H1 (cell line): ENCODE measurements around the gene GNB1. TPM values are rescaled to one million over a fixed set of nuclear protein-coding genes. Genes with fewer than 3 reads are reported as not detected.

Source experiments
- CTCF ChIA-PET: fragments of 300-600 bp; sonication (Branson Sonifier 250); formaldehyde crosslinking; loops from one replicate; lab custom pipeline; 2021; ENCODE audit not compliant: partially characterized antibody; lab: Charles Lee
- POLR2A ChIA-PET: fragments of 300-600 bp; sonication (Branson Sonifier 250); formaldehyde crosslinking; loops from one replicate; lab custom pipeline; 2021; ENCODE audit warnings: inconsistent platforms; ENCODE audit not compliant: partially characterized antibody; lab: Charles Lee
- DNase-seq, 2 experiments: peaks; one replicate each; pipeline versions ENCODE4 v3.0.0 to v3.0.0-alpha.2; 2010 to 2022; ENCODE audit warnings: low spot score in 2 of 2, low read depth in 1 of 2, mixed read lengths in 1 of 2
- FAIRE-seq: peaks from 2 replicates; lab custom pipeline; 2011; peaks lifted over from hg19 to GRCh38; lab: Jason Lieb, UNC
- H2AFZ ChIP-seq: 2 replicates; pipeline ENCODE4 v1.8.1; 2012; ENCODE audit warnings: low read length, inconsistent platforms
- H2AK5ac ChIP-seq: 2 replicates; pipeline ENCODE4 v1.6.1; 2013; ENCODE audit warnings: low read depth, low read length
- H2BK120ac ChIP-seq: replicated peaks from 2 replicates; pipeline ENCODE3; 2013; ENCODE audit warnings: low read depth, low read length, inconsistent platforms
- H2BK12ac ChIP-seq: 2 replicates; pipeline ENCODE4 v1.6.1; 2013; ENCODE audit warnings: low read depth, low read length
- H2BK15ac ChIP-seq: 2 replicates; pipeline ENCODE4 v1.6.1; 2013; ENCODE audit warnings: low read length
- H2BK20ac ChIP-seq: 2 replicates; pipeline ENCODE4 v1.6.1; 2013; ENCODE audit warnings: low read length
- H2BK5ac ChIP-seq: 2 replicates; pipeline ENCODE4 v1.6.1; 2013; ENCODE audit warnings: low read depth, low read length
- H3K14ac ChIP-seq: 2 replicates; pipeline ENCODE4 v1.6.1; 2013; ENCODE audit warnings: inconsistent platforms; ENCODE audit not compliant: insufficient read length
- H3K18ac ChIP-seq: 2 replicates; pipeline ENCODE4 v1.6.1; 2013; ENCODE audit warnings: low read length; ENCODE audit errors: extremely low read depth
- H3K23ac ChIP-seq: 2 replicates; pipeline ENCODE4 v1.6.1; 2013; ENCODE audit warnings: inconsistent platforms; ENCODE audit not compliant: insufficient read length
- H3K23me2 ChIP-seq: 2 replicates; pipeline ENCODE4 v1.6.1; 2013; ENCODE audit warnings: low read depth, low read length
- H3K27ac ChIP-seq: 2 replicates; pipeline ENCODE4 v1.6.1; 2011; ENCODE audit warnings: low read depth, low read length, inconsistent platforms
- H3K27me3 ChIP-seq, 4 experiments: replicated peaks in 1 of 4; 1 replicate in 1 of 4; 2 replicates in 3 of 4; pipeline versions ENCODE4 v1.6.1 to v1.8.1; 2011 to 2013; ENCODE audit warnings: low read length in 3 of 4, mild to moderate bottlenecking in 3 of 4, inconsistent platforms in 2 of 4, mixed read lengths in 2 of 4, moderate library complexity in 1 of 4; ENCODE audit not compliant: control insufficient read depth in 3 of 4, insufficient read depth in 3 of 4; ENCODE audit errors: extremely low read depth in 1 of 4
- H3K36me3 ChIP-seq, 4 experiments: 2 replicates each; pipeline versions ENCODE4 v1.6.1 to v1.8.1; 2011 to 2013; ENCODE audit warnings: mild to moderate bottlenecking in 4 of 4, low read length in 3 of 4, moderate library complexity in 2 of 4, control low read depth in 1 of 4, inconsistent platforms in 1 of 4; ENCODE audit not compliant: insufficient read depth in 4 of 4, control insufficient read depth in 2 of 4
- H3K4ac ChIP-seq: replicated peaks from 2 replicates; pipeline ENCODE3; 2013; ENCODE audit warnings: low read length, low read depth, mixed read lengths, inconsistent platforms; ENCODE audit not compliant: insufficient read length
- H3K4me1 ChIP-seq, 4 experiments: replicated peaks in 1 of 4; 1 replicate in 1 of 4; 2 replicates in 3 of 4; pipeline versions ENCODE4 v1.6.1 to v1.8.1; 2011 to 2013; ENCODE audit warnings: low read length in 3 of 4, inconsistent platforms in 2 of 4, mixed read lengths in 1 of 4; ENCODE audit not compliant: insufficient read depth in 4 of 4, control insufficient read depth in 3 of 4
- H3K4me2 ChIP-seq, 2 experiments: 2 replicates each; pipeline versions ENCODE4 v1.6.1 to v1.8.1; 2011 to 2013; ENCODE audit warnings: low read depth in 2 of 2, low read length in 2 of 2, control low read depth in 1 of 2, inconsistent platforms in 1 of 2, mild to moderate bottlenecking in 1 of 2; ENCODE audit not compliant: insufficient read depth in 1 of 2
- H3K4me3 ChIP-seq, 4 experiments: fragments of 200-600, 300-600 bp in 1 of 4; sonication (generic), shearing (Covaris generic), sonication (Bioruptor Twin) in 1 of 4; 2 replicates each; pipeline versions ENCODE4 v1.5.1 to v1.8.1; 2011 to 2016; ENCODE audit warnings: low read length in 4 of 4, low read depth in 3 of 4, control low read depth in 2 of 4, inconsistent platforms in 2 of 4, mild to moderate bottlenecking in 2 of 4, mixed read lengths in 1 of 4, moderate library complexity in 1 of 4; ENCODE audit not compliant: insufficient read depth in 2 of 4; ENCODE audit errors: extremely low read depth in 1 of 4
- H3K56ac ChIP-seq: replicated peaks from 2 replicates; pipeline ENCODE3; 2013; ENCODE audit warnings: low read depth, mild to moderate bottlenecking, mixed read lengths, low read length, inconsistent platforms; ENCODE audit not compliant: insufficient read length
- H3K79me1 ChIP-seq: 2 replicates; pipeline ENCODE4 v1.6.1; 2013; ENCODE audit warnings: low read depth, low read length, control low read depth
- H3K79me2 ChIP-seq, 2 experiments: 2 replicates each; pipeline versions ENCODE4 v1.6.1 to v1.8.1; 2012 to 2013; ENCODE audit warnings: low read length in 2 of 2, mild to moderate bottlenecking in 2 of 2, inconsistent platforms in 1 of 2; ENCODE audit not compliant: insufficient read depth in 2 of 2, control insufficient read depth in 1 of 2
- H3K9ac ChIP-seq, 4 experiments: replicated peaks in 1 of 4; 1 replicate in 1 of 4; 2 replicates in 3 of 4; pipeline versions ENCODE4 v1.6.1 to v1.8.1; 2011 to 2013; ENCODE audit warnings: low read depth in 3 of 4, low read length in 3 of 4, control low read depth in 2 of 4, mild to moderate bottlenecking in 2 of 4, moderate library complexity in 2 of 4, inconsistent platforms in 1 of 4; ENCODE audit errors: extremely low read depth in 1 of 4
- H3K9me3 ChIP-seq, 2 experiments: 2 replicates each; pipeline versions ENCODE4 v1.6.1 to v1.8.1; 2012 to 2013; ENCODE audit warnings: mild to moderate bottlenecking in 2 of 2, moderate library complexity in 2 of 2, control low read depth in 1 of 2, inconsistent platforms in 1 of 2, low read depth in 1 of 2, low read length in 1 of 2, mixed read lengths in 1 of 2; ENCODE audit not compliant: insufficient read depth in 2 of 2
- H4K20me1 ChIP-seq, 2 experiments: replicated peaks in 1 of 2; 2 replicates each; pipeline versions ENCODE3 to v1.8.1; 2011 to 2013; ENCODE audit warnings: inconsistent platforms in 2 of 2, low read length in 2 of 2, mild to moderate bottlenecking in 1 of 2; ENCODE audit not compliant: insufficient read depth in 2 of 2, control insufficient read depth in 1 of 2
- H4K5ac ChIP-seq: 2 replicates; pipeline ENCODE4 v1.6.1; 2013; ENCODE audit warnings: low read length, low read depth, mixed read lengths, inconsistent platforms; ENCODE audit not compliant: insufficient read length
- H4K8ac ChIP-seq: 2 replicates; pipeline ENCODE4 v1.8.0; 2013; ENCODE audit warnings: mild to moderate bottlenecking, moderate library complexity, low read length, inconsistent platforms; ENCODE audit not compliant: insufficient read depth; ENCODE audit errors: extremely low read depth
- H4K91ac ChIP-seq: replicated peaks from 2 replicates; pipeline ENCODE3; 2013; ENCODE audit warnings: low read length, mixed read lengths, inconsistent platforms; ENCODE audit not compliant: insufficient read length
- BACH1 ChIP-seq: IDR thresholded peaks from 2 replicates; pipeline ENCODE4 v1.6.1; 2012; ENCODE audit warnings: low read length, improper control_type of control experiment
- JUND ChIP-seq: IDR thresholded peaks from 2 replicates; pipeline ENCODE4 v1.6.1; 2011; ENCODE audit warnings: mild to moderate bottlenecking, improper control_type of control experiment, low read length
- RAD21 ChIP-seq, 2 experiments: IDR thresholded peaks in 1 of 2; conservative IDR thresholded peaks in 1 of 2; 2 replicates each; pipeline ENCODE4 v1.6.1; 2011; ENCODE audit warnings: low read depth in 2 of 2, low read length in 2 of 2, improper control_type of control experiment in 1 of 2, inconsistent platforms in 1 of 2, mild to moderate bottlenecking in 1 of 2, moderate library complexity in 1 of 2
- SP2 ChIP-seq: IDR thresholded peaks from 2 replicates; pipeline ENCODE4 v1.6.1; 2012; ENCODE audit warnings: mild to moderate bottlenecking, low read length, inconsistent platforms
- TAF1 ChIP-seq: IDR thresholded peaks from 2 replicates; pipeline ENCODE4 v1.6.1; 2011; ENCODE audit warnings: mild to moderate bottlenecking, low read depth, low read length
- WGBS, 2 experiments: shearing (Covaris generic) in 1 of 2; methylation state at CpG; one replicate each; pipeline versions ENCODE4 v1.1.6 to v1.1.7; 2013 to 2015; ENCODE audit warnings: low lambda C conversion rate in 2 of 2, mixed read lengths in 2 of 2, inconsistent platforms in 1 of 2, low coverage in 1 of 2, missing lambda C conversion rate in 1 of 2; ENCODE audit not compliant: insufficient replicate concordance in 2 of 2, insufficient coverage in 1 of 2, insufficient read length in 1 of 2; ENCODE audit errors: extremely low coverage in 1 of 2, missing lambda C conversion rate in 1 of 2; 5-methylcytosine and 5-hydroxymethylcytosine counted together
- polyA plus RNA-seq, 7 experiments: library from polyadenylated mRNA; depleted of rRNA in 3 of 7; stranded (reverse) in 5 of 7; unstranded in 2 of 7; fragments of >200 nt in 5 of 7; fragments of 200-250 nt in 2 of 7; gene quantifications; 1 replicate in 5 of 7; 2 replicates in 1 of 7; 4 replicates in 1 of 7; pipeline versions ENCODE4 v1.2.1 to v1.2.3, GENCODE V29; 2011 to 2013; ENCODE audit warnings: missing spikeins in 2 of 7, mixed read lengths in 2 of 7
- total RNA-seq: library from RNA; stranded (reverse); fragmentation: NEBNext Ultra II Directional; extraction: Animal tissue kit (Norgen Biotek cat#: 25700); gene quantifications from 2 replicates; pipeline ENCODE4 v1.2.1, GENCODE V29; 2021

GNB1 gene
- total and polyA plus RNA-seq, 2 of the 8 experiments (the other 6 are each of a cell fraction or from before 2014, with no cell fraction given): 343 to 382 TPM

GRCh38 chr1:1916851-1917251, 26.0 kb upstream of the GNB1 start:
- Histone ChIP-seq H3K9me3 (no peaks in the 10 kb centered on the region), H3K14ac (no peak overlapping the region), H2BK20ac (no peak overlapping the region), H4K91ac (no peak overlapping the region), H4K20me1 (no peaks in the 10 kb centered on the region), H3K27ac (no peak overlapping the region), H3K36me3 (no peaks in the 10 kb centered on the region), H3K27me3 (peaks cover 0 to 2% (median under 1%) of the 10 kb centered on the region in 4 experiments; a peak in 2 of 7 replicates), H2AK5ac (no peak overlapping the region), H2BK5ac (no peak overlapping the region), H4K8ac (no peak overlapping the region), H2BK120ac (no peak overlapping the region), H2BK12ac (no peak overlapping the region), H2AFZ (no peak overlapping the region), H2BK15ac (no peak overlapping the region), H3K23ac (no peak overlapping the region), H3K23me2 (peaks cover 4% of the 10 kb centered on the region; the same call in 1 of the 2 replicates), H3K4me3 (no peak overlapping the region), H3K79me2 (no peaks in the 10 kb centered on the region), H3K79me1 (no peaks in the 10 kb centered on the region), H3K9ac (no peak overlapping the region), H3K4me1 (peaks cover 0 to 19% (median 12%) of the 10 kb centered on the region in 4 experiments; a peak in 6 of 7 replicates), H4K5ac (no peak overlapping the region), H3K4me2 (no peak overlapping the region), H3K56ac (no peak overlapping the region), H3K18ac (no peak overlapping the region), H3K4ac (no peak overlapping the region)
- WGBS, 2 experiments: 88% methylated on average over 13 of the region's 19 CpGs; no CpG with 5 or more reads in 1 of the 2 experiments
- ChIA-PET CTCF (interaction anchor here (1.2 to 2.9 kb wide), 3 partner anchors 11 to 44 kb away, joined by 3 to 12 read pairs (median 9); no protein-coding TSS in a partner anchor), POLR2A (interaction anchor here (1.1 kb wide), 2 partner anchors 135 to 139 kb away, joined by 3 read pairs; no protein-coding TSS in a partner anchor)
- no peak for FAIRE-seq
- no peak for DNase-seq
- TF ChIP-seq RAD21 (IDR thresholded peaks at IDR 0.05 in 1 of 2, conservative IDR thresholded peaks at IDR 0.05 in 1 of 2; ENCODE audit: low read depth in 2 of 2, low read length in 2 of 2) (no peak), SP2 (no peak), JUND (no peak), BACH1 (no peak), TAF1 (no peak)
